Testis (tissue), 3 donors: Measurements from ENCODE around the gene COL6A3. TPM values are rescaled to one million over a fixed set of nuclear protein-coding genes. Genes with fewer than 3 reads are reported as not detected.

Experiments used
- DNase-seq: peaks from one replicate; pipeline ENCODE4 v3.0.0-alpha.2; 2019
- H3K27ac ChIP-seq, 2 donors: fragments of 200-600 bp; sonication (generic); one replicate each; pipeline ENCODE4 v1.5.1; 2019
- H3K27me3 ChIP-seq: fragments of 200-600 bp; sonication (generic); one replicate; pipeline ENCODE4 v1.5.1; 2019
- H3K36me3 ChIP-seq: fragments of 200-600 bp; sonication (generic); one replicate; pipeline ENCODE4 v1.5.1; 2017; ENCODE audit warnings: low read depth; ENCODE audit errors: missing control alignments
- H3K4me1 ChIP-seq: fragments of 200-600 bp; sonication (generic); one replicate; pipeline ENCODE4 v1.5.1; 2019
- H3K4me3 ChIP-seq, 2 donors: fragments of 200-600 bp; sonication (generic); one replicate each; pipeline ENCODE4 v1.5.1; 2017 to 2019
- H3K9me3 ChIP-seq: fragments of 200-600 bp; sonication (generic); one replicate; pipeline ENCODE4 v1.5.1; 2017
- CTCF ChIP-seq, 3 experiments: fragments of 450-650 bp in 2 of 3; fragments of 200-600 bp in 1 of 3; sonication (generic) in 1 of 3; IDR thresholded peaks; one replicate each; pipeline ENCODE4 v1.5.1; 2016 to 2019; ENCODE audit warnings: antibody characterized with exemption in 3 of 3, mild to moderate bottlenecking in 2 of 3, moderate library complexity in 1 of 3
- POLR2A ChIP-seq: fragments of 450-650 bp; IDR thresholded peaks from one replicate; pipeline ENCODE4 v1.6.1; 2017; ENCODE audit warnings: antibody characterized with exemption, mild to moderate bottlenecking, moderate library complexity
- WGBS, 2 donors: methylation state at CpG; one replicate each; pipeline ENCODE4 v1.1.5; 2018; 5-methylcytosine and 5-hydroxymethylcytosine counted together
- intact Hi-C: fragments of 100-400 bp; cut with DNase I; formaldehyde crosslinking; loops from one replicate; pipeline ENCODE4 v1.15.1; 2023; ENCODE audit warnings: low total_unique reads
- polyA plus RNA-seq: library from polyadenylated mRNA; stranded (reverse); fragments of 350-450 nt; fragmentation: Illumina TruSeq; extraction: RNeasy Lipid Tissue Mini Kit (QIAGEN cat#74804); gene quantifications from one replicate; pipeline ENCODE4 v1.2.3, GENCODE V29; 2014; ENCODE audit warnings: low read depth, low replicate concordance; ENCODE audit not compliant: insufficient read depth
- total RNA-seq, 2 donors: library from RNA; depleted of rRNA; stranded (reverse); fragments of >200 nt; gene quantifications; one replicate each; pipeline ENCODE4 v1.2.3, GENCODE V29; 2016

The COL6A3 gene
- total and polyA plus RNA-seq, 3 donors from 2014 or later: 35.1 to 93.1 (median 74.1) TPM

GRCh38 chr2:237309011-237309410 is 105.0 kb downstream of the COL6A3 start:
- intact Hi-C loops: no loop called here
- DNase-seq: peak; percentile 60
- no peaks in the 10 kb centered on the region for H3K9me3 ChIP-seq
- H3K4me3 ChIP-seq: no peak overlapping the region
- H3K27me3 ChIP-seq: no peaks in the 10 kb centered on the region
- no peaks in the 10 kb centered on the region for H3K36me3 ChIP-seq
- peaks cover 8% of the 10 kb centered on the region for H3K4me1 ChIP-seq
- no peak for TF ChIP-seq POLR2A
- TF ChIP-seq CTCF (IDR thresholded peaks at IDR 0.05): no peak
- peak overlapping the region in 1 of 2 donors; percentile 73 for H3K27ac ChIP-seq
- WGBS, 2 donors: 49 to 54% methylated on average over 3 of the region's 3 CpGs

DNA sequence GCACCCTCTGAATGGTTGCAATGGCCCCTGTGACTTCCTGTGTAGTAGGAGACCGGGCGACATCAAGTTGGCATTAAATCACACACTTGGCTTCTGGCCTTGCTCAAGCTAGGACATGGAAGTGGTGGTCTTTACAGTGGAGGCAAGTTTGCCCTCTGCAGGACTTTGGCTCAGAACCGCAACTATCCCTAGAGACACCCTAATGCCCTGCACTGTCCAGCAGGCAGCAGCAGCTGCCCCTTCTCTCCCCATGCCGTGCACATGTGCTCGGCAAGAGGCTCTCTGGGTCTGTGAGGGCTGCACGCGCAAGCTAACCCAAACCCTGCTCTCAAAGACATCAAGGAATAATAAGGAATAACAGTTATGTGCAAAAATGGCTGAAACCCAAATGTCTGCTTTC is 106.5 kb downstream of the COL6A3 start:
- peak overlapping the region in 1 of 2 donors; percentile 73 for H3K27ac ChIP-seq
- no peak overlapping the region for H3K4me3 ChIP-seq
- WGBS, 2 donors: 66% methylated on average over 7 of the region's 7 CpGs
- DNase-seq: no peak
- H3K27me3 ChIP-seq: no peaks in the 10 kb centered on the region
- H3K4me1 ChIP-seq: peaks cover 6% of the 10 kb centered on the region
- intact Hi-C loops: no loop called here
- TF ChIP-seq POLR2A: no peak
- TF ChIP-seq CTCF (IDR thresholded peaks at IDR 0.05): no peak
- H3K36me3 ChIP-seq: no peaks in the 10 kb centered on the region
- no peaks in the 10 kb centered on the region for H3K9me3 ChIP-seq

- DNase-seq: no peak
- H3K4me3 ChIP-seq: no peak overlapping the region
- TF ChIP-seq POLR2A (no peak), CTCF (IDR thresholded peaks at IDR 0.05) (no peak)
- H3K27me3 ChIP-seq: no peaks in the 10 kb centered on the region
- 75 to 77% methylated on average over 3 of the region's 3 CpGs for WGBS, 2 donors
- peak overlapping the region; percentile 63 to 73 for H3K27ac ChIP-seq
- intact Hi-C loops: no loop called here
- no peaks in the 10 kb centered on the region for H3K9me3 ChIP-seq
- peaks cover 6% of the 10 kb centered on the region for H3K4me1 ChIP-seq
- no peaks in the 10 kb centered on the region for H3K36me3 ChIP-seq
These were observed 107.2 kb downstream of the COL6A3 start for GRCh38 chr2:237306787-237307170.

DNA sequence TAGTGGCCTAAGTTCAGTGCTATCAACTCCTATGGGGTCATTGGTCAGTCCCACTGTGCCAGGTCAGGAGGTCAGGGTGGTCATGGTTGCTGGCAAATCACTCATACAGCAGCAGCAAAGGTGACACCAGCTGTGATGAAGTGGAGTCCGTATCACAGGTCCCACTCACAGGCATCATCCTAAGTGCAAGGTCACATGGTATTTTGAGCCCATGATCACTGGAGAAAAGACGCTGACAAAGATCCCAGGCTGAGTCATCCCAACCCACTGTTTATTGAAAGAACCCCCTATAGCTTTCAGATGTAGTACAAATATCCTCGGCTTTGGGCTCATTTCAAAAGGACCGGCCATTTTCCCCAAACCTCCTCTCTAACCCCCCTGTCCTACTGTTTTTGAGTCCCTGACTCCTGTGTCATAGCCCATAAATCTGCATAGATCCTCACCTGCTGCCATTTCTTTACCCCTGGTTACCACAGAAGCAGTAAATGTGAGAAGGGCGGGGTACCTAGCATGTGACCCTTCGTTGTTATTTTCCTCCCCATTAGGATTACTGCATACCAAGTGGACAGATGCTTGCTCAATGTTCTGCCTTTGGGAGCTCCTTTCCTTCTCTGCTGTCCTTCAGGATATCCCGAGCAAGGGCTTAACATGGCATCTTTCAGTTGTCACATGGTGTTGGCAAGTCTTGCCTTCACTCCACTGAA is 107.7 kb downstream of the COL6A3 start:
- Histone ChIP-seq H3K27ac (peak overlapping the region; percentile 63 to 73), H3K4me1 (peaks cover 6% of the 10 kb centered on the region), H3K4me3 (no peak overlapping the region), H3K36me3 (no peaks in the 10 kb centered on the region), H3K27me3 (no peaks in the 10 kb centered on the region), H3K9me3 (no peaks in the 10 kb centered on the region)
- DNase-seq: no peak
- 87 to 91% methylated on average over 7 of the region's 7 CpGs for WGBS, 2 donors
- intact Hi-C loops: no loop called here
- TF ChIP-seq POLR2A (no peak), CTCF (IDR thresholded peaks at IDR 0.05) (no peak)

DNA sequence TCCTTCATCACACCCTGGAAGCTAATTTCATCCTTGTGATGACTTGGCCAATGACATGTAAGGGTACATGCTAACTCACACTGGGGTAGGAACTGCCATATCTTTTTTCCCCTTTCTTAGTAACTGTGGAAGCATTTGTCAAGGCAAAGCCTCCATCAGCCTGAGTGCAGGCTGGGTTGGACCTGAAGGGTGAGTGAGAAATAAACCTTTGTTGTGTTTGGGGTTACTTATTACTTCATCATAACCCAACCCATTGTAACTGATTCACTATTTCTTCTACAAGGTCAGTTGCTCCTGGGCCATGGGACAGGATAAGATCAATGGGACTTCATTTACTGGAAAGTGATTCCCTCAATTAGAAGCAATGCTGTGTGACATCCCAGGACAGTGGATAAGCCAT is 108.4 kb downstream of the COL6A3 start:
- intact Hi-C loops: no loop called here
- no peak overlapping the region for H3K27ac ChIP-seq
- no peak for TF ChIP-seq POLR2A
- TF ChIP-seq CTCF (IDR thresholded peaks at IDR 0.05): no peak
- no peak for DNase-seq
- H3K4me1 ChIP-seq: peaks cover 6% of the 10 kb centered on the region
- no peaks in the 10 kb centered on the region for H3K36me3 ChIP-seq
- no peaks in the 10 kb centered on the region for H3K27me3 ChIP-seq
- H3K9me3 ChIP-seq: no peaks in the 10 kb centered on the region
- no peak overlapping the region for H3K4me3 ChIP-seq
